Liver (tissue), 9 donors: Measurements from ENCODE around the gene NR5A1. TPM values are rescaled to one million over a fixed set of nuclear protein-coding genes. Genes with fewer than 3 reads are reported as not detected.

ENCODE experiments used
- DNase-seq: peaks from one replicate; pipeline ENCODE4 v3.0.0-alpha.2; 2017; ENCODE audit warnings: low spot score
- H3K27ac ChIP-seq, 2 donors: one replicate each; pipeline ENCODE4 v1.7.0; 2013; ENCODE audit warnings: inconsistent platforms in 2 of 2, low read length in 2 of 2, control low read depth in 1 of 2, low read depth in 1 of 2, mild to moderate bottlenecking in 1 of 2
- H3K27me3 ChIP-seq, 4 donors: one replicate each; pipeline versions ENCODE4 v1.6.1 to v1.7.0; 2013; ENCODE audit warnings: low read length in 3 of 4, inconsistent platforms in 1 of 4, mild to moderate bottlenecking in 1 of 4, moderate library complexity in 1 of 4; ENCODE audit not compliant: control insufficient read depth in 4 of 4, insufficient read depth in 4 of 4
- H3K36me3 ChIP-seq, 4 donors: one replicate each; pipeline versions ENCODE4 v1.6.1 to v1.7.0; 2013; ENCODE audit warnings: low read length in 3 of 4, mild to moderate bottlenecking in 3 of 4, low read depth in 1 of 4, moderate library complexity in 1 of 4; ENCODE audit not compliant: control insufficient read depth in 4 of 4, insufficient read depth in 3 of 4
- H3K4me1 ChIP-seq, 4 donors: one replicate each; pipeline versions ENCODE4 v1.6.1 to v1.7.0; 2013; ENCODE audit warnings: low read length in 3 of 4, mild to moderate bottlenecking in 3 of 4, moderate library complexity in 1 of 4; ENCODE audit not compliant: control insufficient read depth in 4 of 4, insufficient read depth in 4 of 4
- H3K4me3 ChIP-seq, 3 donors: one replicate each; pipeline versions ENCODE4 v1.6.1 to v1.7.0; 2013; ENCODE audit warnings: low read length in 3 of 3, control low read depth in 1 of 3, low read depth in 1 of 3, mild to moderate bottlenecking in 1 of 3
- H3K9ac ChIP-seq, 2 donors: one replicate each; pipeline ENCODE4 v1.7.0; 2013; ENCODE audit warnings: low read length in 2 of 2, mild to moderate bottlenecking in 2 of 2, moderate library complexity in 2 of 2, control low read depth in 1 of 2, low read depth in 1 of 2
- H3K9me3 ChIP-seq, 4 donors: one replicate each; pipeline versions ENCODE4 v1.6.1 to v1.7.0; 2013; ENCODE audit warnings: low read length in 3 of 4; ENCODE audit not compliant: control insufficient read depth in 4 of 4
- ATF3 ChIP-seq: IDR thresholded peaks from 2 replicates; pipeline ENCODE4 v1.6.1; 2016; ENCODE audit warnings: antibody characterized with exemption
- CTCF ChIP-seq: fragments of 150-350 bp; IDR thresholded peaks from 2 replicates; pipeline ENCODE4 v1.5.1; 2017; ENCODE audit warnings: improper control_type of control experiment, low read depth, low read length; ENCODE audit not compliant: missing input control
- EGR1 ChIP-seq, 2 donors: IDR thresholded peaks; 2 replicates each; pipeline ENCODE4 v1.6.1; 2016 to 2018; ENCODE audit warnings: antibody characterized with exemption in 2 of 2, low read depth in 2 of 2
- FOXA1 ChIP-seq: IDR thresholded peaks from 2 replicates; pipeline ENCODE4 v1.6.1; 2016; ENCODE audit warnings: antibody characterized with exemption
- FOXA2 ChIP-seq: IDR thresholded peaks from 2 replicates; pipeline ENCODE4 v1.6.1; 2016; ENCODE audit warnings: antibody characterized with exemption
- GABPA ChIP-seq, 2 donors: IDR thresholded peaks in 1 of 2; conservative IDR thresholded peaks in 1 of 2; 2 replicates each; pipeline ENCODE4 v1.6.1; 2016; ENCODE audit warnings: antibody characterized with exemption in 2 of 2, mild to moderate bottlenecking in 1 of 2, moderate library complexity in 1 of 2
- HNF4A ChIP-seq, 2 donors: conservative IDR thresholded peaks; 2 replicates each; pipeline ENCODE4 v1.6.1; 2016; ENCODE audit warnings: antibody characterized with exemption in 2 of 2, mild to moderate bottlenecking in 2 of 2
- HNF4G ChIP-seq: IDR thresholded peaks from 2 replicates; pipeline ENCODE4 v1.6.1; 2016; ENCODE audit warnings: antibody characterized with exemption
- JUND ChIP-seq, 2 donors: IDR thresholded peaks; 2 replicates each; pipeline ENCODE4 v1.6.1; 2016; ENCODE audit warnings: antibody characterized with exemption in 2 of 2
- MAX ChIP-seq: IDR thresholded peaks from 2 replicates; pipeline ENCODE4 v1.6.1; 2016; ENCODE audit warnings: antibody characterized with exemption
- NR2F2 ChIP-seq: IDR thresholded peaks from 2 replicates; pipeline ENCODE4 v1.6.1; 2016; ENCODE audit warnings: antibody characterized with exemption
- RAD21 ChIP-seq, 2 donors: IDR thresholded peaks; 2 replicates each; pipeline ENCODE4 v1.6.1; 2016; ENCODE audit warnings: antibody characterized with exemption in 2 of 2, mild to moderate bottlenecking in 2 of 2
- RXRA ChIP-seq, 2 donors: IDR thresholded peaks; 2 replicates each; pipeline ENCODE4 v1.6.1; 2017 to 2018; ENCODE audit warnings: antibody characterized with exemption in 2 of 2, mild to moderate bottlenecking in 1 of 2
- SP1 ChIP-seq: IDR thresholded peaks from 2 replicates; pipeline ENCODE4 v1.6.1; 2018; ENCODE audit warnings: antibody characterized with exemption, mild to moderate bottlenecking
- TAF1 ChIP-seq: conservative IDR thresholded peaks from 2 replicates; pipeline ENCODE4 v1.6.1; 2016; ENCODE audit warnings: antibody characterized with exemption, mild to moderate bottlenecking
- YY1 ChIP-seq: IDR thresholded peaks from 2 replicates; pipeline ENCODE4 v1.6.1; 2016; ENCODE audit warnings: antibody characterized with exemption, mild to moderate bottlenecking
- ZBTB33 ChIP-seq: IDR thresholded peaks from 2 replicates; pipeline ENCODE4 v1.6.1; 2016; ENCODE audit warnings: antibody characterized with exemption
- WGBS: extraction: QIAGEN DNeasy Blood & Tissue Kit; methylation state at CpG from one replicate; pipeline ENCODE4 v1.1.7; 2013; 5-methylcytosine and 5-hydroxymethylcytosine counted together
- polyA plus RNA-seq, 2 donors: library from polyadenylated mRNA; stranded (reverse) in 1 of 2; unstranded in 1 of 2; fragments of 200-250 nt in 1 of 2; fragments of >200 nt in 1 of 2; fragmentation: Nextera tagmentation in 1 of 2; extraction: Ambion mirVana in 1 of 2; gene quantifications; one replicate each; pipeline versions ENCODE4 v1.2.1 to v1.2.3, GENCODE V29; 2013 to 2015
- total RNA-seq, 2 donors: library from RNA; depleted of rRNA; stranded (reverse); fragments of >200 nt; gene quantifications; one replicate each; pipeline ENCODE4 v1.2.3, GENCODE V29; 2014
- TF ChIP-seq, protein P1 (sequence below): IDR thresholded peaks from 2 replicates; pipeline ENCODE4 v1.6.1; 2016; ENCODE audit warnings: antibody characterized with exemption, mild to moderate bottlenecking
- donor health status: healthy.
- donor health status: healthy.
- donor health status: healthy.
- donor health status: healthy.
- donor health status: healthy.

Gene NR5A1
- total and polyA plus RNA-seq, 4 donors = not detected

- WGBS = 87% methylated on average over 32 of the region's 32 CpGs
- no peak overlapping the region for H3K9ac ChIP-seq
- peaks cover 0 to 8% (median 3%) of the 10 kb centered on the region in 4 donors for H3K4me1 ChIP-seq
- no peak for DNase-seq
- no peak overlapping the region for H3K4me3 ChIP-seq
- no peak overlapping the region for H3K27ac ChIP-seq
- TF ChIP-seq HNF4G (no peak), ZBTB33 (no peak), SP1 (no peak), GABPA (IDR thresholded peaks at IDR 0.05 in 1 of 2, conservative IDR thresholded peaks at IDR 0.05 in 1 of 2) (no peak), ATF3 (no peak), RXRA (IDR thresholded peaks at IDR 0.05) (no peak), FOXA2 (no peak), RAD21 (IDR thresholded peaks at IDR 0.05) (no peak), YY1 (no peak), MAX (no peak), FOXA1 (no peak), NR2F2 (no peak), EGR1 (IDR thresholded peaks at IDR 0.05; ENCODE audit: low read depth in 2 of 2) (no peak), HNF4A (conservative IDR thresholded peaks at IDR 0.05) (no peak), CTCF (no peak), JUND (IDR thresholded peaks at IDR 0.05) (no peak), TAF1 (no peak)
- TF ChIP-seq, protein P1, sequence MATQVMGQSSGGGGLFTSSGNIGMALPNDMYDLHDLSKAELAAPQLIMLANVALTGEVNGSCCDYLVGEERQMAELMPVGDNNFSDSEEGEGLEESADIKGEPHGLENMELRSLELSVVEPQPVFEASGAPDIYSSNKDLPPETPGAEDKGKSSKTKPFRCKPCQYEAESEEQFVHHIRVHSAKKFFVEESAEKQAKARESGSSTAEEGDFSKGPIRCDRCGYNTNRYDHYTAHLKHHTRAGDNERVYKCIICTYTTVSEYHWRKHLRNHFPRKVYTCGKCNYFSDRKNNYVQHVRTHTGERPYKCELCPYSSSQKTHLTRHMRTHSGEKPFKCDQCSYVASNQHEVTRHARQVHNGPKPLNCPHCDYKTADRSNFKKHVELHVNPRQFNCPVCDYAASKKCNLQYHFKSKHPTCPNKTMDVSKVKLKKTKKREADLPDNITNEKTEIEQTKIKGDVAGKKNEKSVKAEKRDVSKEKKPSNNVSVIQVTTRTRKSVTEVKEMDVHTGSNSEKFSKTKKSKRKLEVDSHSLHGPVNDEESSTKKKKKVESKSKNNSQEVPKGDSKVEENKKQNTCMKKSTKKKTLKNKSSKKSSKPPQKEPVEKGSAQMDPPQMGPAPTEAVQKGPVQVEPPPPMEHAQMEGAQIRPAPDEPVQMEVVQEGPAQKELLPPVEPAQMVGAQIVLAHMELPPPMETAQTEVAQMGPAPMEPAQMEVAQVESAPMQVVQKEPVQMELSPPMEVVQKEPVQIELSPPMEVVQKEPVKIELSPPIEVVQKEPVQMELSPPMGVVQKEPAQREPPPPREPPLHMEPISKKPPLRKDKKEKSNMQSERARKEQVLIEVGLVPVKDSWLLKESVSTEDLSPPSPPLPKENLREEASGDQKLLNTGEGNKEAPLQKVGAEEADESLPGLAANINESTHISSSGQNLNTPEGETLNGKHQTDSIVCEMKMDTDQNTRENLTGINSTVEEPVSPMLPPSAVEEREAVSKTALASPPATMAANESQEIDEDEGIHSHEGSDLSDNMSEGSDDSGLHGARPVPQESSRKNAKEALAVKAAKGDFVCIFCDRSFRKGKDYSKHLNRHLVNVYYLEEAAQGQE = no peak
- no peaks in the 10 kb centered on the region for H3K27me3 ChIP-seq
- no peaks in the 10 kb centered on the region for H3K9me3 ChIP-seq
- H3K36me3 ChIP-seq = no peaks in the 10 kb centered on the region
These were observed 15.9 kb downstream of the NR5A1 start for GRCh38 chr9:124491049-124491975.
